SH-SY5Y (cell line): ENCODE measurements around the gene KRT32.

Experiments used
- GATA2 ChIP-seq: IDR thresholded peaks from 2 replicates; pipeline ENCODE4 v1.6.1; 2011; ENCODE audit warnings: mild to moderate bottlenecking, low read depth, low read length
- GATA3 ChIP-seq: IDR thresholded peaks from 2 replicates; pipeline ENCODE4 v1.6.1; 2011; ENCODE audit warnings: low read depth, mild to moderate bottlenecking, low read length, moderate library complexity

DNA sequence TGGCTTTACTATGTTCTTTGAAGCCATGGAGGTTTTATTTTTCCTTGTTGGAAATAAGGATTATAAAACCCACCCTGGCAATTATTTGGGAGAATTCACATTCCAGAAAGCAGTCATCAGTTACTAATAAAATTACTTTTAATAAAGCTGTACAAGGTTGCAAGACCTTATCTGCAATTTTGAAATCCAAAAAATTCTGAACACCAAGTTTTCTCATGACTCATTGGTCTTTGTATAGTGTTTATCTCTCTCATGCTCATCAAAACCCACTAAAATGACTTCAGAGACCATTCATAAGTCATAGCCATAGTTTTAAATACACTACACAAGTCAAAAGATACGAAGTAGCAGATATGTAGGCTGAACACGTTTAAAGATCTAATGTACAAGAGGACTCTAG lies 20.4 kb downstream of the KRT32 start:
- TF ChIP-seq GATA3 (no peak), GATA2 (no peak)
